B cell (primary cell): Measurements from ENCODE around the gene POLG2.

Experiments
- CTCF ChIP-seq: fragments of 200-600 bp; IDR thresholded peaks from one replicate; pipeline ENCODE4 v1.8.0; 2022; ENCODE audit warnings: antibody characterized with exemption, mild to moderate bottlenecking
- EZH2 ChIP-seq: IDR thresholded peaks from 2 replicates; pipeline ENCODE4 v1.6.1; 2012; ENCODE audit warnings: borderline replicate concordance, low read depth, mild to moderate bottlenecking, moderate library complexity, low read length; ENCODE audit not compliant: insufficient read depth, poor library complexity, severe bottlenecking

GRCh38 chr17:64496786-64497564, at the start of gene POLG2:
- TF ChIP-seq CTCF (peak; percentile 55), EZH2 (no peak)
